Suprapubic skin (tissue), 4 donors: ENCODE measurements around the gene NTM. TPM values are rescaled to one million over a fixed set of nuclear protein-coding genes. Genes with fewer than 3 reads are reported as not detected.

Experiments
- DNase-seq, 2 donors: peaks; one replicate each; pipeline ENCODE4 v3.0.0-alpha.2; 2019; ENCODE audit warnings: low spot score in 2 of 2
- H3K27ac ChIP-seq: fragments of 200-600 bp; sonication (generic); one replicate; pipeline ENCODE4 v1.5.1; 2019
- H3K27me3 ChIP-seq: fragments of 200-600 bp; sonication (generic); one replicate; pipeline ENCODE4 v1.5.1; 2019
- H3K36me3 ChIP-seq: fragments of 200-600 bp; sonication (generic); one replicate; pipeline ENCODE4 v1.5.1; 2019
- H3K4me1 ChIP-seq: fragments of 200-600 bp; sonication (generic); one replicate; pipeline ENCODE4 v1.5.1; 2019
- H3K4me3 ChIP-seq: fragments of 200-600 bp; sonication (generic); one replicate; pipeline ENCODE4 v1.5.1; 2019; ENCODE audit warnings: mild to moderate bottlenecking
- H3K9me3 ChIP-seq: fragments of 200-600 bp; sonication (generic); one replicate; pipeline ENCODE4 v1.5.1; 2019
- CTCF ChIP-seq, 2 donors: fragments of 200-600 bp in 1 of 2; fragments of 450-650 bp in 1 of 2; sonication (generic) in 1 of 2; IDR thresholded peaks; one replicate each; pipeline ENCODE4 v1.5.1; 2016 to 2019; ENCODE audit warnings: antibody characterized with exemption in 2 of 2, mild to moderate bottlenecking in 1 of 2, moderate library complexity in 1 of 2
- EP300 ChIP-seq: sonication (generic); formaldehyde crosslinking; IDR thresholded peaks from one replicate; pipeline ENCODE4 v1.6.1; 2017; ENCODE audit warnings: antibody characterized with exemption
- POLR2A ChIP-seq, 2 donors: fragments of 450-650 bp; IDR thresholded peaks; one replicate each; pipeline ENCODE4 v1.6.1; 2017; ENCODE audit warnings: antibody characterized with exemption in 2 of 2, mild to moderate bottlenecking in 2 of 2, moderate library complexity in 2 of 2
- POLR2AphosphoS5 ChIP-seq, 3 donors: sonication (generic); formaldehyde crosslinking; IDR thresholded peaks; one replicate each; pipeline ENCODE4 v1.6.1; 2017; ENCODE audit warnings: antibody characterized with exemption in 3 of 3
- WGBS: methylation state at CpG from one replicate; pipeline ENCODE4 v1.1.5; 2018; 5-methylcytosine and 5-hydroxymethylcytosine counted together
- total RNA-seq, 4 donors: library from RNA; depleted of rRNA; stranded (reverse); fragments of >200 nt; gene quantifications; one replicate each; pipeline ENCODE4 v1.1.0, GENCODE V29; 2016

Gene NTM
- total RNA-seq, 4 donors from 2014 or later = 0.19 to 19.1 (median 2.1) TPM

GRCh38 chr11:131816051-131816450, 445.6 kb downstream of the NTM start:
- no peaks in the 10 kb centered on the region for H3K9me3 ChIP-seq
- no peaks in the 10 kb centered on the region for H3K36me3 ChIP-seq
- no peaks in the 10 kb centered on the region for H3K4me1 ChIP-seq
- H3K27me3 ChIP-seq = no peaks in the 10 kb centered on the region
- no peak overlapping the region for H3K27ac ChIP-seq
- H3K4me3 ChIP-seq = no peak overlapping the region
- TF ChIP-seq POLR2A (IDR thresholded peaks at IDR 0.05) (no peak), CTCF (IDR thresholded peaks at IDR 0.05) (no peak), POLR2AphosphoS5 (IDR thresholded peaks at IDR 0.05) (no peak), EP300 (no peak)
- 89% methylated on average over 5 of the region's 5 CpGs for WGBS
- no peak for DNase-seq

GRCh38 chr11:131817687-131818188, 447.3 kb downstream of the NTM start:
- no peaks in the 10 kb centered on the region for H3K27me3 ChIP-seq
- no peak overlapping the region for H3K4me3 ChIP-seq
- no peaks in the 10 kb centered on the region for H3K4me1 ChIP-seq
- H3K9me3 ChIP-seq = no peaks in the 10 kb centered on the region
- H3K36me3 ChIP-seq = no peaks in the 10 kb centered on the region
- WGBS = 89% methylated on average over 6 of the region's 6 CpGs
- TF ChIP-seq POLR2A (IDR thresholded peaks at IDR 0.05) (no peak), CTCF (IDR thresholded peaks at IDR 0.05) (no peak), EP300 (no peak), POLR2AphosphoS5 (IDR thresholded peaks at IDR 0.05) (no peak)
- H3K27ac ChIP-seq = no peak overlapping the region
- no peak for DNase-seq

GRCh38 chr11:131819865-131820264, 449.4 kb downstream of the NTM start:
- TF ChIP-seq POLR2AphosphoS5 (IDR thresholded peaks at IDR 0.05) (no peak), CTCF (IDR thresholded peaks at IDR 0.05) (no peak), EP300 (no peak), POLR2A (IDR thresholded peaks at IDR 0.05) (no peak)
- 93% methylated on average over 10 of the region's 10 CpGs for WGBS
- no peaks in the 10 kb centered on the region for H3K4me1 ChIP-seq
- no peaks in the 10 kb centered on the region for H3K36me3 ChIP-seq
- H3K27ac ChIP-seq = no peak overlapping the region
- no peak overlapping the region for H3K4me3 ChIP-seq
- no peaks in the 10 kb centered on the region for H3K9me3 ChIP-seq
- H3K27me3 ChIP-seq = no peaks in the 10 kb centered on the region
- DNase-seq = no peak

GRCh38 chr11:131822506-131822905, 452.1 kb downstream of the NTM start:
- Histone ChIP-seq H3K36me3 (no peaks in the 10 kb centered on the region), H3K4me1 (no peaks in the 10 kb centered on the region), H3K27ac (no peak overlapping the region), H3K27me3 (no peaks in the 10 kb centered on the region), H3K4me3 (no peak overlapping the region), H3K9me3 (no peaks in the 10 kb centered on the region)
- DNase-seq = no peak
- no peak for TF ChIP-seq EP300
- no peak for TF ChIP-seq CTCF (IDR thresholded peaks at IDR 0.05)
- TF ChIP-seq POLR2A (IDR thresholded peaks at IDR 0.05) = no peak
- WGBS = 38% methylated on average over 6 of the region's 6 CpGs

GRCh38 chr11:131823772-131824171, 453.4 kb downstream of the NTM start:
- Histone ChIP-seq H3K36me3 (no peaks in the 10 kb centered on the region), H3K4me3 (no peak overlapping the region), H3K4me1 (no peaks in the 10 kb centered on the region), H3K27ac (no peak overlapping the region), H3K27me3 (no peaks in the 10 kb centered on the region), H3K9me3 (no peaks in the 10 kb centered on the region)
- 68% methylated on average over 2 of the region's 2 CpGs for WGBS
- DNase-seq = no peak
- TF ChIP-seq EP300 (no peak), POLR2AphosphoS5 (IDR thresholded peaks at IDR 0.05) (no peak), CTCF (IDR thresholded peaks at IDR 0.05) (no peak), POLR2A (IDR thresholded peaks at IDR 0.05) (no peak)
